ENCODE measurements around the gene CYS1. TPM values are rescaled to one million over a fixed set of nuclear protein-coding genes. Genes with fewer than 3 reads are reported as not detected.

The CYS1 gene
- total RNA-seq, 1 experiment from 2014 or later: 1.2 TPM

DNA sequence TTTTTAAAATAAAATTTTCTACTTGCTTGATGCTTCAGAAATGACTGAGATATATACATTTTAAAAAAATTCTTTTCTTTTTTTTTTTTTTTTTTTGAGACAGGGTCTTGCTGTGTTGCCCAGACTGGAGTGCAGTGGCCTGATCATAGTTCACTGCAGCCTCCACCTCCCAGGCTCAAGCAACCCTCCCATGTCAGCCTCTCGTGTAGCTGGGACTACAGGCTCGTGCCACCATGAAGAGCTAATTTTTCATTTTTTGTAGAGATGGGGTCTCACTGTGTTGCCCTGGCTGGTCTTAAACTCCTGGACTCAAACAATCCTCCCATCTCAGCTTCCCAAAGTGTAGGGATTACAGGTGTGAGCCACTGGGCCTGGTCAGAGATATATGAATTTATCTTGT lies 12.9 kb downstream of the CYS1 start:
- CTCF ChIA-PET: interaction anchor here (2.5 kb wide), 1 partner anchor 30 kb away, joined by 11 read pairs; no protein-coding TSS in a partner anchor
- POLR2A ChIA-PET: interaction anchor here (0.7 kb wide), 1 partner anchor 327 kb away, joined by 5 read pairs; no protein-coding TSS in a partner anchor
- no peak overlapping the region for H3K27ac Mint-ChIP-seq

GRCh38 chr2:10065773-10066055 lies 14.5 kb downstream of the CYS1 start:
- ChIA-PET CTCF (interaction anchor here (0.8 to 3.3 kb wide), 4 partner anchors 7 to 369 kb away, joined by 3 to 13 read pairs (median 8); no protein-coding TSS in a partner anchor), POLR2A (no interaction called here)
- H3K27me3 Mint-ChIP-seq (ENCODE audit: low read depth): no peaks in the 10 kb centered on the region
- no peaks in the 10 kb centered on the region for H3K36me3 Mint-ChIP-seq
- H3K4me3 Mint-ChIP-seq: no peak overlapping the region
- no peak for DNase-seq (ENCODE audit: low spot score)
- peaks cover 10% of the 10 kb centered on the region for H3K4me1 Mint-ChIP-seq
- H3K27ac Mint-ChIP-seq: no peak overlapping the region
- TF ChIP-seq, protein P1, sequence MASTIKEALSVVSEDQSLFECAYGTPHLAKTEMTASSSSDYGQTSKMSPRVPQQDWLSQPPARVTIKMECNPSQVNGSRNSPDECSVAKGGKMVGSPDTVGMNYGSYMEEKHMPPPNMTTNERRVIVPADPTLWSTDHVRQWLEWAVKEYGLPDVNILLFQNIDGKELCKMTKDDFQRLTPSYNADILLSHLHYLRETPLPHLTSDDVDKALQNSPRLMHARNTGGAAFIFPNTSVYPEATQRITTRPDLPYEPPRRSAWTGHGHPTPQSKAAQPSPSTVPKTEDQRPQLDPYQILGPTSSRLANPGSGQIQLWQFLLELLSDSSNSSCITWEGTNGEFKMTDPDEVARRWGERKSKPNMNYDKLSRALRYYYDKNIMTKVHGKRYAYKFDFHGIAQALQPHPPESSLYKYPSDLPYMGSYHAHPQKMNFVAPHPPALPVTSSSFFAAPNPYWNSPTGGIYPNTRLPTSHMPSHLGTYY (CRISPR knock-in tag; IDR thresholded peaks at IDR 0.05): no peak
- TF ChIP-seq, protein P2, sequence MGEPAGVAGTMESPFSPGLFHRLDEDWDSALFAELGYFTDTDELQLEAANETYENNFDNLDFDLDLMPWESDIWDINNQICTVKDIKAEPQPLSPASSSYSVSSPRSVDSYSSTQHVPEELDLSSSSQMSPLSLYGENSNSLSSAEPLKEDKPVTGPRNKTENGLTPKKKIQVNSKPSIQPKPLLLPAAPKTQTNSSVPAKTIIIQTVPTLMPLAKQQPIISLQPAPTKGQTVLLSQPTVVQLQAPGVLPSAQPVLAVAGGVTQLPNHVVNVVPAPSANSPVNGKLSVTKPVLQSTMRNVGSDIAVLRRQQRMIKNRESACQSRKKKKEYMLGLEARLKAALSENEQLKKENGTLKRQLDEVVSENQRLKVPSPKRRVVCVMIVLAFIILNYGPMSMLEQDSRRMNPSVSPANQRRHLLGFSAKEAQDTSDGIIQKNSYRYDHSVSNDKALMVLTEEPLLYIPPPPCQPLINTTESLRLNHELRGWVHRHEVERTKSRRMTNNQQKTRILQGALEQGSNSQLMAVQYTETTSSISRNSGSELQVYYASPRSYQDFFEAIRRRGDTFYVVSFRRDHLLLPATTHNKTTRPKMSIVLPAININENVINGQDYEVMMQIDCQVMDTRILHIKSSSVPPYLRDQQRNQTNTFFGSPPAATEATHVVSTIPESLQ (CRISPR knock-in tag; IDR thresholded peaks at IDR 0.05): no peak
- ATAC-seq: no peak
- H3K9me3 Mint-ChIP-seq: peaks cover 8% of the 10 kb centered on the region

More for the DNA sequence above, 12.9 kb downstream of the CYS1 start:
- DNase-seq (ENCODE audit: low spot score) (no peak), ATAC-seq (no peak)
- Mint-ChIP-seq H3K36me3 (no peaks in the 10 kb centered on the region), H3K9me3 (peaks cover 8% of the 10 kb centered on the region), H3K27me3 (ENCODE audit: low read depth) (no peaks in the 10 kb centered on the region), H3K4me1 (peaks cover 10% of the 10 kb centered on the region), H3K4me3 (no peak overlapping the region)
- TF ChIP-seq ZNF121 (CRISPR knock-in tag; IDR thresholded peaks at IDR 0.05) (peak; percentile 86), CREB1 (CRISPR knock-in tag; IDR thresholded peaks at IDR 0.05) (no peak), ATF1 (CRISPR knock-in tag; IDR thresholded peaks at IDR 0.05) (no peak), ETV6 (CRISPR knock-in tag; IDR thresholded peaks at IDR 0.05) (no peak), ZBTB43 (CRISPR knock-in tag; IDR thresholded peaks at IDR 0.05) (no peak), NFE2L1 (CRISPR knock-in tag; IDR thresholded peaks at IDR 0.05) (no peak)
- TF ChIP-seq, protein P3, sequence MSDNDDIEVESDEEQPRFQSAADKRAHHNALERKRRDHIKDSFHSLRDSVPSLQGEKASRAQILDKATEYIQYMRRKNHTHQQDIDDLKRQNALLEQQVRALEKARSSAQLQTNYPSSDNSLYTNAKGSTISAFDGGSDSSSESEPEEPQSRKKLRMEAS (CRISPR knock-in tag; IDR thresholded peaks at IDR 0.05): no peak

DNA sequence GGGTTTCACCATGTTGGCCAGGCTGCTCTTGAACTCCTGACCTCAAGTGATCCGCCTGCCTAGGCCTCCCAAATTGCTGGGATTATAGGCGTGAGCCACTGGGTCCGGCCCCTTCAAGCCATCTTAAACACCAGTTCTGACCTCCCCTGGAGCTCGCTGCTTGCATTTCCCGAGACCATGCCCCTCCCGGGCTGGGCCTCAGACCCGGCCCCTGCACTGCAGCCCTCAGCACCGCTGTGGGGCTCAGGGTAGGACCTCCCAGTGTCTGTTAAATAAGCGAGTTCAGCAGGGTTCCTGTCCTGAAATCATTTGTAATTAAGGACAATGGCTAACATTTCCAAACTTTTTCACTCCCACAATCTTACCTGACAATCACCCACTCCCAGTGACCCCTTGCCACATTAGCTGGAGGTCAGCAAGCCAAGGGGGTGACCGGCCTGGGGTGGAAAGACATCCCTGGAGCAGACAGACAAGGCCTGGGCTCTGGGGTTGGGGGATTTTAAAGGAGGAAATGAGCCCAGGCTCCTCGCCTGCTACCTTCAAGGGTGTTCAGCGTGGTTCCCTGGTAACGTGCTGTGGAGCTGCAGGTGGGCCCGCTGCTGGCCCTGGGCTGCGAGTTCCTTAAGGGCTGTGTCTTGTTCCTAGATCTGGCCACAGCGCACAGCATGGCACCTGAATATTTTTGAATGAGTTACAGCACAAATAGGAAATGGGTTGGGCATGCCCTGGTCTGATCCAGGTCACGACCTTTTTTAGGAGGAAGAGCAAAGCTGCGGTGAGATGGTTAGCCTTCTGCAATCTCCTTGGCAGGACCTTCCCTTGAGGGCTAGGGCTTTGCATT lies 15.1 kb downstream of the CYS1 start:
- Mint-ChIP-seq H3K4me1 (peaks cover 10% of the 10 kb centered on the region), H3K27ac (peak overlapping the region; percentile 85; the same call in 1 of the 2 replicates), H3K9me3 (peaks cover 8% of the 10 kb centered on the region), H3K4me3 (no peak overlapping the region), H3K27me3 (ENCODE audit: low read depth) (no peaks in the 10 kb centered on the region), H3K36me3 (no peaks in the 10 kb centered on the region)
- DNase-seq (ENCODE audit: low spot score): peak; percentile 28
- POLR2A ChIA-PET: no interaction called here
- CTCF ChIA-PET: interaction anchor here (0.8 to 3.3 kb wide), 6 partner anchors 8 to 370 kb away, joined by 3 to 13 read pairs (median 4); no protein-coding TSS in a partner anchor
- ATAC-seq: peak; percentile 80
- TF ChIP-seq SMAD3 (CRISPR knock-in tag; IDR thresholded peaks at IDR 0.05; ENCODE audit: borderline replicate concordance): no peak
- TF ChIP-seq, protein P4, sequence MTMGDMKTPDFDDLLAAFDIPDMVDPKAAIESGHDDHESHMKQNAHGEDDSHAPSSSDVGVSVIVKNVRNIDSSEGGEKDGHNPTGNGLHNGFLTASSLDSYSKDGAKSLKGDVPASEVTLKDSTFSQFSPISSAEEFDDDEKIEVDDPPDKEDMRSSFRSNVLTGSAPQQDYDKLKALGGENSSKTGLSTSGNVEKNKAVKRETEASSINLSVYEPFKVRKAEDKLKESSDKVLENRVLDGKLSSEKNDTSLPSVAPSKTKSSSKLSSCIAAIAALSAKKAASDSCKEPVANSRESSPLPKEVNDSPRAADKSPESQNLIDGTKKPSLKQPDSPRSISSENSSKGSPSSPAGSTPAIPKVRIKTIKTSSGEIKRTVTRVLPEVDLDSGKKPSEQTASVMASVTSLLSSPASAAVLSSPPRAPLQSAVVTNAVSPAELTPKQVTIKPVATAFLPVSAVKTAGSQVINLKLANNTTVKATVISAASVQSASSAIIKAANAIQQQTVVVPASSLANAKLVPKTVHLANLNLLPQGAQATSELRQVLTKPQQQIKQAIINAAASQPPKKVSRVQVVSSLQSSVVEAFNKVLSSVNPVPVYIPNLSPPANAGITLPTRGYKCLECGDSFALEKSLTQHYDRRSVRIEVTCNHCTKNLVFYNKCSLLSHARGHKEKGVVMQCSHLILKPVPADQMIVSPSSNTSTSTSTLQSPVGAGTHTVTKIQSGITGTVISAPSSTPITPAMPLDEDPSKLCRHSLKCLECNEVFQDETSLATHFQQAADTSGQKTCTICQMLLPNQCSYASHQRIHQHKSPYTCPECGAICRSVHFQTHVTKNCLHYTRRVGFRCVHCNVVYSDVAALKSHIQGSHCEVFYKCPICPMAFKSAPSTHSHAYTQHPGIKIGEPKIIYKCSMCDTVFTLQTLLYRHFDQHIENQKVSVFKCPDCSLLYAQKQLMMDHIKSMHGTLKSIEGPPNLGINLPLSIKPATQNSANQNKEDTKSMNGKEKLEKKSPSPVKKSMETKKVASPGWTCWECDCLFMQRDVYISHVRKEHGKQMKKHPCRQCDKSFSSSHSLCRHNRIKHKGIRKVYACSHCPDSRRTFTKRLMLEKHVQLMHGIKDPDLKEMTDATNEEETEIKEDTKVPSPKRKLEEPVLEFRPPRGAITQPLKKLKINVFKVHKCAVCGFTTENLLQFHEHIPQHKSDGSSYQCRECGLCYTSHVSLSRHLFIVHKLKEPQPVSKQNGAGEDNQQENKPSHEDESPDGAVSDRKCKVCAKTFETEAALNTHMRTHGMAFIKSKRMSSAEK (CRISPR knock-in tag; IDR thresholded peaks at IDR 0.05; ENCODE audit: borderline replicate concordance): no peak
- TF ChIP-seq TCF7 (CRISPR knock-in tag; IDR thresholded peaks at IDR 0.05; ENCODE audit: low read depth): no peak
- TF ChIP-seq, protein P5, sequence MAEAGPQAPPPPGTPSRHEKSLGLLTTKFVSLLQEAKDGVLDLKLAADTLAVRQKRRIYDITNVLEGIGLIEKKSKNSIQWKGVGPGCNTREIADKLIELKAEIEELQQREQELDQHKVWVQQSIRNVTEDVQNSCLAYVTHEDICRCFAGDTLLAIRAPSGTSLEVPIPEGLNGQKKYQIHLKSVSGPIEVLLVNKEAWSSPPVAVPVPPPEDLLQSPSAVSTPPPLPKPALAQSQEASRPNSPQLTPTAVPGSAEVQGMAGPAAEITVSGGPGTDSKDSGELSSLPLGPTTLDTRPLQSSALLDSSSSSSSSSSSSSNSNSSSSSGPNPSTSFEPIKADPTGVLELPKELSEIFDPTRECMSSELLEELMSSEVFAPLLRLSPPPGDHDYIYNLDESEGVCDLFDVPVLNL (CRISPR knock-in tag; IDR thresholded peaks at IDR 0.05; ENCODE audit: borderline replicate concordance, low read depth): no peak
- TF ChIP-seq ESRRA (CRISPR knock-in tag; IDR thresholded peaks at IDR 0.05; ENCODE audit: borderline replicate concordance): no peak
- no peak for TF ChIP-seq CTCF (IDR thresholded peaks at IDR 0.05)
- TF ChIP-seq CBFB (CRISPR knock-in tag; IDR thresholded peaks at IDR 0.05; ENCODE audit: low read depth): no peak
- no peak for TF ChIP-seq NR3C1 (CRISPR knock-in tag; conservative IDR thresholded peaks at IDR 0.05; ENCODE audit: low read depth)
- TF ChIP-seq SMAD4 (CRISPR knock-in tag; IDR thresholded peaks at IDR 0.05): no peak
- no peak for TF ChIP-seq TP53 (CRISPR knock-in tag; IDR thresholded peaks at IDR 0.05)
